Thymus (tissue), 14 donors: ENCODE measurements around the gene NUP62CL. TPM values are rescaled to one million over a fixed set of nuclear protein-coding genes. Genes with fewer than 3 reads are reported as not detected.

Experiments
- DNase-seq, 9 donors: peaks; one replicate each; pipeline ENCODE4 v3.0.0-alpha.2; 2013; ENCODE audit warnings: low spot score in 9 of 9, low read depth in 6 of 9, missing footprints in 1 of 9
- H3K27ac ChIP-seq, 2 donors: one replicate each; pipeline ENCODE4 v1.5.1; 2013; ENCODE audit warnings: control low read depth in 1 of 2, low read depth in 1 of 2, low read length in 1 of 2, mild to moderate bottlenecking in 1 of 2, moderate library complexity in 1 of 2
- H3K27me3 ChIP-seq, 2 donors: one replicate each; pipeline ENCODE4 v1.5.1; 2013; ENCODE audit warnings: low read length in 1 of 2; ENCODE audit not compliant: control insufficient read depth in 2 of 2, insufficient read depth in 1 of 2
- H3K36me3 ChIP-seq, 2 donors: one replicate each; pipeline ENCODE4 v1.5.1; 2013; ENCODE audit warnings: low read length in 1 of 2, mild to moderate bottlenecking in 1 of 2, moderate library complexity in 1 of 2; ENCODE audit not compliant: control insufficient read depth in 2 of 2, insufficient read depth in 2 of 2
- H3K4me1 ChIP-seq, 2 donors: one replicate each; pipeline ENCODE4 v1.5.1; 2013; ENCODE audit warnings: low read length in 2 of 2; ENCODE audit not compliant: control insufficient read depth in 2 of 2, insufficient read depth in 2 of 2
- H3K4me3 ChIP-seq, 2 donors: one replicate each; pipeline ENCODE4 v1.5.1; 2013; ENCODE audit warnings: low read length in 2 of 2, control low read depth in 1 of 2, mild to moderate bottlenecking in 1 of 2
- H3K9me3 ChIP-seq, 2 donors: one replicate each; pipeline ENCODE4 v1.5.1; 2013; ENCODE audit warnings: low read length in 1 of 2, mild to moderate bottlenecking in 1 of 2; ENCODE audit not compliant: control insufficient read depth in 2 of 2, insufficient read depth in 1 of 2
- WGBS: extraction: QIAGEN DNeasy Blood & Tissue Kit; methylation state at CpG from one replicate; pipeline ENCODE4 v1.1.7; 2013; 5-methylcytosine and 5-hydroxymethylcytosine counted together
- long read RNA-seq, 10 donors: transcript quantifications; one replicate each; lab custom pipeline, GENCODE V29; 2026
- polyA plus RNA-seq: library from polyadenylated mRNA; stranded (reverse); fragments of 200-250 nt; gene quantifications from one replicate; pipeline ENCODE4 v1.2.3, GENCODE V29; 2013
- total RNA-seq: library from RNA; stranded (reverse); fragments of 120-200 nt; gene quantifications from one replicate; pipeline ENCODE4 v1.2.4, GENCODE V29; 2013
- donor health status: healthy.

NUP62CL gene
- total RNA-seq (6.1 TPM), polyA plus RNA-seq (3.0 TPM)
- long read RNA-seq, donor 1, result 0 reads
- long read RNA-seq, donor 2, result 0 reads
- long read RNA-seq, donor 3, result 0 reads
- long read RNA-seq, donor 4, result 0 reads
- long read RNA-seq, donor 5, result 0 reads
- long read RNA-seq, donor 6, result 0 reads
- long read RNA-seq, donor 7, result 0 reads
- long read RNA-seq, donor 8, result 0 reads
- long read RNA-seq, donor 9, result 0 reads
- long read RNA-seq, donor 10, result 0 reads

GRCh38 chrX:107205770-107206696, at the start of gene NUP62CL, which contains the start of gene DNAAF6:
TSS of gene NUP62CL (minus strand) at chrX:107206433. CDS start at chrX:107175146, 31,287 bp downstream.
TSS of gene DNAAF6 (plus strand) at chrX:107206611. CDS start at chrX:107212876, 6,265 bp downstream.
- H3K4me1 ChIP-seq, result no peaks in the 10 kb centered on the region
- no peaks in the 10 kb centered on the region for H3K27me3 ChIP-seq
- DNase-seq, result peak; percentile 38 to 81 (median 57)
- no peak within 1 kb of the TSS for H3K27ac ChIP-seq
- no peaks in the 10 kb centered on the region for H3K9me3 ChIP-seq
- peak within 1 kb of the TSS; percentile 49 to 60 for H3K4me3 ChIP-seq
- no peaks in the 10 kb centered on the region for H3K36me3 ChIP-seq
- WGBS, result under 1% methylated on average over 66 of the region's 66 CpGs

- Histone ChIP-seq H3K36me3 (no peaks in the 10 kb centered on the region), H3K9me3 (no peaks in the 10 kb centered on the region), H3K4me3 (no peak overlapping the region), H3K27ac (no peak overlapping the region), H3K4me1 (no peaks in the 10 kb centered on the region), H3K27me3 (no peaks in the 10 kb centered on the region)
- DNase-seq, result no peak
- 82% methylated on average over 2 of the region's 2 CpGs for WGBS
These were observed 22.2 kb upstream of the NUP62CL start for GRCh38 chrX:107228486-107228819.

- Histone ChIP-seq H3K9me3 (no peaks in the 10 kb centered on the region), H3K36me3 (no peaks in the 10 kb centered on the region), H3K4me1 (no peaks in the 10 kb centered on the region), H3K27me3 (no peaks in the 10 kb centered on the region), H3K4me3 (no peak overlapping the region), H3K27ac (no peak overlapping the region)
- no peak for DNase-seq
- 93% methylated on average over 2 of the region's 2 CpGs for WGBS
These were observed 21.7 kb upstream of the NUP62CL start for GRCh38 chrX:107227780-107228485.

GRCh38 chrX:107226757-107227156, 20.5 kb upstream of the NUP62CL start:
- Histone ChIP-seq H3K27me3 (no peaks in the 10 kb centered on the region), H3K27ac (no peak overlapping the region), H3K9me3 (no peaks in the 10 kb centered on the region), H3K4me1 (no peaks in the 10 kb centered on the region), H3K4me3 (no peak overlapping the region), H3K36me3 (no peaks in the 10 kb centered on the region)
- DNase-seq, result no peak
- 97% methylated on average over 1 of the region's 1 CpG for WGBS

GRCh38 chrX:107213477-107213876, 7.2 kb upstream of the NUP62CL start:
- 94% methylated on average over 1 of the region's 1 CpG for WGBS
- Histone ChIP-seq H3K9me3 (no peaks in the 10 kb centered on the region), H3K36me3 (no peaks in the 10 kb centered on the region), H3K4me1 (no peaks in the 10 kb centered on the region), H3K27ac (no peak overlapping the region), H3K27me3 (no peaks in the 10 kb centered on the region), H3K4me3 (no peak overlapping the region)
- no peak for DNase-seq

- H3K9me3 ChIP-seq, result no peaks in the 10 kb centered on the region
- H3K27me3 ChIP-seq, result no peaks in the 10 kb centered on the region
- H3K36me3 ChIP-seq, result no peaks in the 10 kb centered on the region
- H3K4me3 ChIP-seq, result no peak overlapping the region
- no peak for DNase-seq
- H3K4me1 ChIP-seq, result no peaks in the 10 kb centered on the region
- no peak overlapping the region for H3K27ac ChIP-seq
- WGBS, result 98% methylated on average over 9 of the region's 9 CpGs
These were observed 1.7 kb upstream of the NUP62CL start for GRCh38 chrX:107207943-107208342.

- no peaks in the 10 kb centered on the region for H3K9me3 ChIP-seq
- H3K27me3 ChIP-seq, result no peaks in the 10 kb centered on the region
- H3K4me3 ChIP-seq, result no peak overlapping the region
- no peaks in the 10 kb centered on the region for H3K36me3 ChIP-seq
- DNase-seq, result no peak
- 96% methylated on average over 7 of the region's 7 CpGs for WGBS
- no peak overlapping the region for H3K27ac ChIP-seq
- no peaks in the 10 kb centered on the region for H3K4me1 ChIP-seq
These were observed 856 bp upstream of the NUP62CL start for GRCh38 chrX:107207089-107207488.

GRCh38 chrX:107206697-107207065, 448 bp upstream of the NUP62CL start:
- Histone ChIP-seq H3K4me3 (no peak overlapping the region), H3K9me3 (no peaks in the 10 kb centered on the region), H3K27ac (no peak overlapping the region), H3K4me1 (no peaks in the 10 kb centered on the region), H3K27me3 (no peaks in the 10 kb centered on the region), H3K36me3 (no peaks in the 10 kb centered on the region)
- no peak for DNase-seq
- WGBS, result 60% methylated on average over 9 of the region's 9 CpGs

GRCh38 chrX:107204068-107204605, 2.1 kb downstream of the NUP62CL start:
- 94% methylated on average over 6 of the region's 6 CpGs for WGBS

More at GRCh38 chrX:107204068-107204605, 2.1 kb downstream of the NUP62CL start:
- H3K27me3 ChIP-seq, result no peaks in the 10 kb centered on the region
- H3K4me1 ChIP-seq, result no peaks in the 10 kb centered on the region
- H3K4me3 ChIP-seq, result no peak overlapping the region
- no peak for DNase-seq
- H3K9me3 ChIP-seq, result no peaks in the 10 kb centered on the region
- H3K27ac ChIP-seq, result no peak overlapping the region
- no peaks in the 10 kb centered on the region for H3K36me3 ChIP-seq
